Stimulated activated CD4-positive, alpha-beta T cell treated with anti-CD3 and anti-CD28 coated beads, Interleukin-2, amount 100 ng/mL, for 48 hours (primary cell): Measurements from ENCODE around the gene GNB5.
"Not testable (repeated sequence)": the region's sequence is repeated elsewhere in the genome, so short reads cannot be mapped to it uniquely, and the experiment has no call there.

Source experiments
- DNase-seq, 2 donors: peaks; one replicate each; pipeline ENCODE4 v3.0.0-alpha.2; 2020

The GNB5 gene

GRCh38 chr15:52090193-52090592 is 101.0 kb downstream of the GNB5 start:
- DNase-seq = no peak

- DNase-seq = no peak
These were observed 105.0 kb downstream of the GNB5 start for GRCh38 chr15:52086011-52086786.

GRCh38 chr15:52085299-52085698 is 105.9 kb downstream of the GNB5 start:
- DNase-seq = no peak

- no peak for DNase-seq
These were observed 107.6 kb downstream of the GNB5 start for GRCh38 chr15:52083603-52084002.

- not testable (repeated sequence) for DNase-seq
These were observed 108.2 kb downstream of the GNB5 start for GRCh38 chr15:52083037-52083359.

GRCh38 chr15:52082197-52083036 is 108.8 kb downstream of the GNB5 start:
- no peak for DNase-seq

GRCh38 chr15:52080706-52081392 is 110.3 kb downstream of the GNB5 start:
- no peak for DNase-seq

GRCh38 chr15:52080031-52080430 is 111.2 kb downstream of the GNB5 start:
- no peak for DNase-seq

GRCh38 chr15:52078876-52079700 is 112.1 kb downstream of the GNB5 start:
- DNase-seq = peak; percentile 89 to 90

GRCh38 chr15:52078197-52078875 is 112.9 kb downstream of the GNB5 start:
- DNase-seq = no peak

- DNase-seq = no peak
These were observed 114.1 kb downstream of the GNB5 start for GRCh38 chr15:52076889-52077781.

- no peak for DNase-seq
These were observed 119.6 kb downstream of the GNB5 start for GRCh38 chr15:52071570-52071969.

- no peak for DNase-seq
These were observed 121.6 kb downstream of the GNB5 start for GRCh38 chr15:52069559-52069958.

GRCh38 chr15:52068004-52068615 is 123.1 kb downstream of the GNB5 start:
- no peak for DNase-seq

GRCh38 chr15:52067545-52067926 is 123.7 kb downstream of the GNB5 start:
- DNase-seq = no peak

- no peak for DNase-seq
These were observed 124.2 kb downstream of the GNB5 start for GRCh38 chr15:52066842-52067544.
